ENCODE measurements around the gene CCDC169.
"Not testable (repeated sequence)": the region's sequence is repeated elsewhere in the genome, so short reads cannot be mapped to it uniquely, and the experiment has no call there.

CCDC169 gene

DNA sequence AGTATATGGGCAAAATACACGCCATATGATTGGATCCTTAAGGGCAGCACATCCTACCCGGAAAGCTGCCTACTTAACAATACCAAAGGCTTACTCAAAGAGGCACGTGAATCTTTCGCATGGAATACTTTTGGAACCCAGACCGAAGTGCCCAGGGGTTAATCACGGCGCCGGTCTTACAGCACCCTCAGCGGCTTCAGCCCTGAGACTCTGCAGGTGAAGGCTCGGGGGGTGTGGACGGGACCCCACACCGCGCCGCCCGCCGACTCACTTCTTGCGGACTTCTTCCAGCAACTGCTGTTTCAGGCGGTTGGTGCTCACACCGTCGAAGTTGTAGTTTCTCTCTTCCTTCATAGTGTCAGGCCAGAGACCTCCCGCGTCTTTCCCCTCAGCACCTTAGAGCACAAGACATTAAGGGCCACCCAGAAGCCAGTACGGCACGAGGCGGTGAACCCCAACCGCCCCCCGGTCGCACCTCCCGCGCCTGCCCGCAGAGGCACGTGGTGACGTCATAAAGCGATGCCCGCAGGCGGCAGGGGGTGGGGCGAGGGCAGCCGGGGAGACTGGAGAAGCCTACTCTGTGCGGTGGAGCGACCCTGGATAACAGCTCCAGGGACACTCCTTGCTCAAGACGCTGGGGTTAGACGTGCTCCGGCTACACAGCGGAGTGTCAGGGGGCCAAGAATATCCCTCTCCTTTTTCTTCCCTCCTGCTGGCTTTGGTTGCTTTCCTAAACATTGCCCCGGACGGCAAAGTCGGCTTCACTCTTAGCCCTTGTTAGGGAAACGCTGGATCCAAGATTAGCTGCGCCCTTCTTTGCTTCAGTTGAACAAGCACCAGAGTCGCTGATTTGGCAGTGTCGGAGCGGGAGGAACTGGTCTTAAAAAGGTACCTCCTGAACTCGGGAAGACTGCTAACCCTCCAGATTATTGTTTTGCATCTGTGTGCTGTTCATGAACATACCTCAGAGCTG lies at the start of gene CCDC169:
TSS of gene CCDC169 (minus strand) at position 449 of the 973 bp plus-strand sequence. CDS start at position 354, 95 bp downstream.
- no peak for DNase-seq (ENCODE audit: low read depth)

DNA sequence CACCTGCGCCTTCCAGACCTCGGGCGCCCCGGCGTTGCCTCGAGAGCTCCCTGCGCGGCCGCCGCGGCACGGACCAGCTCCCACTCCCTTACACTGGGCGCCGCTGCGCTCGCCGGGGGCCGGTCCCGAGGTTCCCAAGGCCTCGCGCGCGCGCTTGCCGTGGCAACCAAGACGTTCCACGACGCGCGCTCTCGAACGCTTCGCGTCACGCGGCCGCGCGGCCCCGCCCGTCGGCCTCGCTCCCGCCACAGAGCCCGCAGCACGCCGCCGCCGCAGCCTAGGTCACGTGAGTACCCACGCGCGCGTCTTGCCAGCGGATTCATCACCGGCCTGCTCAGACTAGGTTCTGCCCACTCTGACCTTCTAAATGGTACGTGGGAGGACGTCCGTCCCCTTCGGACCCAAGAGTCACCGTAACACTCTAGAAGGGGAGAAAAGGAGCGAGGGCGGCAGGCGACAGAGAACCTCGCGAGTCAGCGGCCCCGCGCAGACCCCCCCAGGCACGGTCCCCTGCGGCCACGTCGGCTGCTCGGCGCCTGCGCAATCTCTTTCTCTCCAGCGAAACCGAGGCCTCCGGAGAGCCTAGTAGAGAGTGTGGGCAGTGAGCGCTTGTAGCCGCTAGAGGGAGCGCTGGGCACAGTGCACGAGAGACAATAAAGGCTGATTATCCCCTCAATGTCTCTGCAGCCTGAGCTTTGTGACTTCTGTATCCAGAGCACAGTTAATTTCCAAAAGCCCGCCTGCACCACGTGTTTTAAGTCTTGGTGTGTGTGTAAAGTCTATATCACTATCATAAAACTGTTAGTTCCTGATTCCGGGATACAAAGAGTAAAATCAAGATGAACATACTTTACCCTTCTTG lies 48.8 kb upstream of the CCDC169 start, which contains the start of gene SPART:
TSS of gene SPART (minus strand) at position 173 of the 862 bp plus-strand sequence. CDS start 10,564 bp downstream, outside the sequence.
- peak; percentile 62 for DNase-seq (ENCODE audit: low read depth)

DNA sequence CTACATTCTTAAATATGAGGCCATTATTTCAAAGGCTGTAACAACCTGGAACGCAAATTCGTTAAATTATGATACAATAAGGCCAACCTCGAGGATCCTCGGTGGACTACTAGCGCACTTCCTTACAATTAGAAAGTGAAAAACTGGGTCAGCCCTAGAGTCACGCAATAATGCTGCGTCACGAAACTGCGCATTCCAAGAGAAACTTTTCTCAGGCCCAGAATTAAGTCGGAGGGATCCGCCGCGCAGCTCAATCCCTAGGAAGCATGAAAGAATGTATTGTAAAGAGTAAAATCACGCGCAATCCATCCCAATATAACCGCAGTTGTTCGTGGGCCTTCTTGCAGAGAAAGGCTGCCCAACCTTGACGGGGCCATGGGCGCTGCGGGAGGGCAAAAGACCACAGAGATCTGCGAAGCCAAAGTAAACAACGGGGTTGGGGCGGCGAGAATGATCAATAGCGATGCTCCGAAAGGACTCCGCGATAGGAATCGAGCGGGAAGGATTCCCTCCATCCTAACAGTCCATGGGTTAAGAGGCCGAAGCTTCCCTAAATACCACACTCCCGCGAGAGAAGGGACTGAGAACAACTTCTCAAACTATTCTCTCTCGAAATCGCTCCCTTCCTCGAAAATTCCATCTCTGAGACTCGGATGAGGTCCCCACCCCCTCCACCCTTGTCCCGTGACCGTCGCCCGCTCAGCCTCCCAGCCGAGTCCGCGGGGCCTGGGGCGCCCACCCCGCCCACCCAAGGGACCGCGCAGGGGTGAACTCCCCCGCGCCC lies 48.0 kb upstream of the CCDC169 start:
- DNase-seq (ENCODE audit: low read depth), result peak; percentile 55

DNA sequence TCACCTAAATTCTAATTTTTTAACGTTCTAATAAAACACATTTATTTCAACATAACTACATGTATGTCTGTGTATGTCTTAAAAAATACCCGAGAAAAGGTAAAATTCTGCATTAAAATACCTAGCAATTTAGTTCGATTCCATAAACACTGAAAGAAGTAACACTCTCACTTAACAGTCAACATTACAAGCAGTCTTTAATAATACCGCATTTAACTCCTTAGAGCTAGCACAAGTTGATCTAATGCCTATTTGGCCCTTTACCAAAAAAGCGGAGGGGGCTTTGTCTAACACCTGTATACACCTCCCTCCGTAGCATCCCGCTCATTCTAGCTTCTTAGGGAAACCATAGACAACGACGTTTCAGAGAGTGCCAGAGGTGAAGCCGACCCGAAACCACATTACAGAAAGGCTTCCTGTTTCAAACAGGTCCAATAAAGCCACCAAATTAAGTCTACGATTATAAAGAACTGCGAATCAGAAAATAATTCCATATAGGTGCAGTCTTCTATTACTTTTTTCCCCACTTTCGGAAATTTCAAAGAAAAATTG lies 47.3 kb upstream of the CCDC169 start:
- DNase-seq (ENCODE audit: low read depth), result no peak

DNA sequence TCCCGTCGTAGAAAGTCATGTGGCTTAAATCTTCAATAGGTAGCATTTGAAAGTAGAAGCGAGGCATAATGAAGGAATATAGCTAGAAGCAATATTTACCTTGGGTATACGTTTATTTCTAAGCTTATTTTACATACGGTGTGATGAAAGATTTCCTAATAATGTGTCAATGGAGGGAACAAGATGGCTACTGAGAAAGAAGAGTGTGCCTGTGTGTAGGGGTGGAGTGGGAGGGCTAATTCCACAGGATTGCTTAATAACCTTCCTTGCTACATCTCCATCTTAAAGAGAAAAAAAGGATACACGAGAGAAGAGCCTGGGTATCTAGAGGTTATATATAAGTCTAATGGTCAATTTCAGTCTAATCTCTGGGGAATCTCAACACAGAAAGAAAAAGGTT lies 46.6 kb upstream of the CCDC169 start:
- DNase-seq (ENCODE audit: low read depth), result no peak

DNA sequence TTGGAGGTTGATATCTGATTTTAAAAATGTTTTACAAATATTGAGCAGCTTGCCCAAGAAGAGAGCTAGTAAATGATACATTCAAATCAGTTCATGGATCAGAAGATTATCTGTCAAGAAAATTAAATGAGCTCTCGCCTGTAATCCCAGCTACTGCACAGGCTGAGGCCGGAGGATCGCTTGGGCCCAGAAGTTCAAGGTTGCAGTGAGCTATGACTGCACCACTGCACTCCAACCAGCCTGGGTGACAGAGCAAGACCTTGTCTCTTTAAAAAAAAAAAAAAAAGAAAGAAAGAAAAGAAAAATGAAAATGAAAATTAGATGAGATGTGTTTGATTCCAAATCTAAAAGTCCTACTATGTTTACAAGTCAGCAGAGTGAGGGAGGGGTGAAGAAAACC lies 46.2 kb upstream of the CCDC169 start:
- DNase-seq (ENCODE audit: low read depth), result no peak

DNA sequence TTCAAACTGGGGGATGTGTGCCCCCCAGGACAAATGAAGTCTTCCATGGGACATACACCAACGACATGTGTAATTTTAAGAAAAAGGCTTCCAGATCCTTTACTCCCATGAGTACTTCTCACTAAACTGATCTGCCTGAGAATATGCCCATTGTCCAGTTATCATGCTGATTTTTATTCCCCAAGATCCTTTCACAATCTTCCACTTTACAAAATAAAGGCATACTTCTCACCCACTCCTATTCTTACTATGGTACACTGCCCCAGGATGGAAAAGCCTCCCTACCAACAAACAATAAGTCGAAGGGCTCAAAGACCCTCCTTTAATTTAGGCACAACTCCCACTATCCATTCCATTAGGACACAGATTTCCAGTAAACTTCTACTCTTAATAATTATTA lies 45.1 kb upstream of the CCDC169 start:
- DNase-seq (ENCODE audit: low read depth), result no peak

DNA sequence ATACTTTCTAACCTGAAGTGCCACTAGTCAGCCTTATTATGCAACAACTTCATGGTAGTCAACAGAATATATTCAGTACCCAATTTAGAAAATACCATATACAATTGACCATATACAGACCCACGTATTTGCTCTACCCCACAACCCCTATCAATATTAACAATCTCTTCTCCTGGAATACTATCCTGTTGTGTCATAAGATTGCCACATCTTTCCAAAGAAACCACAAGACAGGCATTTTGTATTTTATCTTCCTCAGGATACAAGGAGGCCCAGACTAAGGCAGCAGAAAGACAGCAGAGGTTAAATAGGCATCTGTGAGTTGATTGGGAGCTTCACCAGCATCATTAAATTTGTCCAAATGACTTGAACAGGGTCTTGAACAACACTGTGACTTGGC lies 44.1 kb upstream of the CCDC169 start:
- DNase-seq (ENCODE audit: low read depth), result no peak

DNA sequence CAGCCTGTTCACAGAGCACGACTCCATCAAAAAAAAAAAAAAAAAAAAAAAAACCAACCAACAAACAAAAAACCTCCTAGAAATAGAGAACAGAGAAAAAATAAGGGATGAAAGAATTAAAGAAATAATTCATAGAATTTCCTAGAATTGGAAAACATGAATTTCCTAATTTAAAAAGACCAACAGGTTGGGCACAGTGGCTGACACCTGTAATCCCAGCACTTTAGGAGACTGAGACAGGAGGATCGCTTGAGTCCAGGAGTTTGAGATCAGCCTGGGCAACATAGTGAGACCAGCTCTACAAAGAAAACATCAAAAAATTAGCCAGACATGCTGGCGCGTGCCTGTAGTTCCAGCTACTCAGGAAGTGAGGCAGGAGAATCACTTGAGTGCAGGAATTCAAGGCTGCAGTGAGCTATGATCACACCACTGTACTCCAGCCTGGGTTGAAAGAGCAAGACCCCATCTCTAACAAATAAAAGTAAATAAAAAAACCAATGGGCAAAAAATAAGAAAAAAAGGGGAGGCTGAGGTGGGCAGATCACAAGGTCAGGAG lies 42.1 kb upstream of the CCDC169 start:
- no peak for DNase-seq (ENCODE audit: low read depth)

DNA sequence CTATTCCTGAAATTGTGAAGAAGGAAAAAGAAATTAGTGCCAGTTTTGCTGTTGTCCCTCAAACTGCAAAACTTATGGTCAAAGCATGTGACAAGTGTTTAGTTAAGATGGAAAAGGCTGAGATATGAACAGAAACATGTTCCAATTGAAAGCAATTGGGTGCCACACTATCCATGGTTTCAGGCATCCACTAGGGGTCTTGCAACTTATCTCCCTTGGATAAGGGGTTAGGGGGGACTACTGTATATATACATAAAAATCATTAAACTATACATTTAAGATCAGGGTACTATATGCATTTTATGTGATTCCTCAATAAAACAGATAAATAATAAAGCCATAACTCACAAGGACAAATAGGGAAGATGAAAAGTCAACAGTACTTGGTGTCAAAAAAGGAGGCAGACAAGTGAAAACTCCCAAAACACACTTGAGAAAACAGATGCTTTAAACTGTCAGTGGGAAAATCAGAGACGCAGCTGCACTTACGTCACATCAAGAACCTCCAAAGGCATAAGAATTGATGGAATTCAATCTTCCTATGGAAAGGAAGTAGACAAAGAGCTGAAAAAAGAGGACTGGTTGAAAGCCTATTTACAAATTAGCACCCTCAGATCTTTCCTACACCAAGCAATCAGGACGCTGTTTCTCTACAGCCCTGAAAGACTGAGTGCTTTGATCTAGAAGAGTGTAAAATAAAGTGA lies 40.5 kb upstream of the CCDC169 start:
- DNase-seq (ENCODE audit: low read depth), result no peak

DNA sequence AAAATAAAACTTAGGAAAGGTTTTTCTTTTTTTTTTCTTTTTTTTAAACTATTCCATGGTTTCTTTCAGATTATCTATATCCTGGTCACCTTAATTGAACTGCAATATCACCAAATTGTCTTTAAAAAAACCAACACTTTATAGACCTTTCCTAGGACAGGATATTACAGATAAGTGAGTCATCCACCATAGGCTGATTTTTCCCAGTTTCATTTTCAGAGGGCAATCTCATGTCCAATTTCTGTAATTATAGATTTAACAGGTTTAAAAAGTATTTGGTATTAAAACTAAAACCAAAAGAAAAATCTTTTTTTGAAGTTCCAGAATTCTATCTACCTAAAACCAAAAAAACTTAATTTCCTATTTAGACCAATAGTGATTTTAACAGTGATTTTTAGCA lies 35.4 kb upstream of the CCDC169 start:
- DNase-seq (ENCODE audit: low read depth), result no peak

DNA sequence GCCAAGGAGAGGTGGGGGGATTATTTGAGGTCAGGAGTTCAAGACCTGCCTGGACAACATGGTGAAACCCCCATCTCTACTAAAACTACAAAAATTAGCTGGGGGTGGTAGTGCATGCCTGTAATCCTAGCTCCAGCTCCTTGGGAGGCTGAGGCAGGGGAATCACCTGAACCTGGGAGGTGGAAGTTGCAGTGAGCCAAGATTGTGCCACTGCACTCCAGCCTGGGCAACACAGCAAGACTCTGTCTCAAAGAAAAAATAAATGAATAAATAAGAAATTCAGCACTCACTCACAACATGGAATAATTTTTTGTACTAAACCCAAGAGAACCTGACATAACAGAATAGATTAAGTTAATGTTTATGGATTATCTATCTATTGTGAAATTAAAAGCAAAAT lies 34.6 kb upstream of the CCDC169 start:
- not testable (repeated sequence) for DNase-seq (ENCODE audit: low read depth)

DNA sequence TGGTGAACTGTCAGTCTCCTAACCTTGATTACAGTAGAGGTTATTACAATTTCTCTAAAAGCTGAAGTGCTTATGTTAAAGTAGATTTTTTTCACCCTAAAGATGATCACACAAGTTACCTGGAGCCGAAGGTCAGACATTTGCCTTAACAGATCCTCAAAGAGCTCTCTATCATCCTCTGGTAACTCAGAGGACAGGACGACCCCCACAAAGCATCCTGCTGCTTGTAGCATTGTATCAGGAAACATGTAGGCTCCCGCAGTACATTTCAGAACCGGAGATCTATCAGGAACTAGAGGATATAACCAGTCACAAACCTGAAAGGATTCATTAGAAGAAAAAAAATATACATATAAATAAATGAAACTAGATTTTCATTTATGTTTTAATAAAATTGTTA lies 33.7 kb upstream of the CCDC169 start:
- no peak for DNase-seq (ENCODE audit: low read depth)

DNA sequence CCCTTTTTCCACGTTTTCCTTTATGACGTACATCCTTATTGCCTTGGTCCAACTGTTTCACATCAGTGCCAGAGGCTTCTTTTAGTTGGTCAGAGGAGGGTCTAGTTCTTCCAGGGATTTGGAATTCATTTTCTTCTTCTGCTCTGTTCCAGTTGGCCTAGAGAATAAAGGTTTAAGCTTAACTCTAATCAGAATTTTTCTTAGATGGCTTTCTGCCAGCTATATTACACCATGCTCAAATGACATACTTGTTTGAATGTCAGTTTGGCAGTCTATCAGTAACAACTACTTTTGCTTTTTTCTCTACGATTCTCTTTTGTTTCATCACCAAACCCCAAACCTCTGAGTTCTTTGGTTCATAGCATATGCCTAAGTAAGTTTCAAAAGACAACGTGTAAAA lies 31.7 kb upstream of the CCDC169 start:
- DNase-seq (ENCODE audit: low read depth), result no peak

DNA sequence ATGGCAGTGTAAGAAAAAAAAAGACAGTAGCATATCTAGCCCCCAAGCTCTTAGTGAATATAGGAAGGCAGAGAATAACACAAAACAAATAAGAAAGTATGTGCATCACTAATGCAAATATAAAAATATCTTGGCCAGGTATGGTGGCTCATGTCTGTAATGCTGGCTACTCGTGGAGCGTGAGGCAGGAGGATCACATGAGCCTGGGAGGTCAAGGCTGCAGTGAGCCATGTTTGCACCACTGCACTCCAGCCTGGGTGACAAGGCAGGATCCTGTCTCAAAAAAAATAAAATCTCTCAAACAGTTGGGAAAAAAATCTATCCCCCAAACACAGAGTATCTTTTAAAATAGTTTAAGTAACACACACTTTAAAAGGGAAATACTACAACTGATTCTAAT lies 31.2 kb upstream of the CCDC169 start:
- no peak for DNase-seq (ENCODE audit: low read depth)

DNA sequence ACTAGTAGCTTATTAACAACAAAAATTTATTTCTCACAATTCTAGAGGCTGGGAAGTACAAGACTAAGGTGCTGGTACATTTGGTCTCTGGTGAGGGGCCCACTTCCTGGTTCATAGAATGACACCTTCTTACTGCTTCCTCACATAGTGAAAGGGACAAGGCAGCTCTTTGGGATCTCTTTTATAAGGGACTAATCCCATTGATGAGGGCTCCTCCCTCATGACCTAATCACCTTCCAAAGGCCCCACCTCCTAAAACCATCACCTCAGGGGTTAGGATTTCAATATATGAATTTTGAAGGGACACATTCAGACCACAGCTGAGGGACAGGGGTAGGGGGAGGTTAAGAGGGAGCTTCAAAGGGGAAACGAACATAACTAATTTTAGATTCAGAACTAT lies 28.3 kb upstream of the CCDC169 start:
- no peak for DNase-seq (ENCODE audit: low read depth)

DNA sequence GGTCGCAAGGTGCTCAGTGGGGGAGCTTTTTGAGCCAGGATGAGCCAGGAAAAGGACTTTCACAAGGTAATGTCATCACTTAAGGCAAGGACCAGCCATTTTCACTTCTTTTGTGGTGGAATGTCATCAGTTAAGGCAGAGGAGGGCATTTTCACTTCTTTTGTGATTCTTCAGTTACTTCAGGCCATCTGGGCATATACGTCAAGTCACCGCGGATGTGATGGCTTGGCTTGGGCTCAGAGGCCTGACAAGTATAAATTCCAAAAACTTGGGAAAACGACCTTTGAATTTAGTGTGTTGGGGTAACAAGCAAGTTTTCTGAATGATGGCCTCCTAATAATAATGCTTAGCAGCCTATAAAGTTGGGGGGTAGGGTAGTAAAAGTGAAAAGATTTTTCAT lies 27.3 kb upstream of the CCDC169 start:
- not testable (repeated sequence) for DNase-seq (ENCODE audit: low read depth)

DNA sequence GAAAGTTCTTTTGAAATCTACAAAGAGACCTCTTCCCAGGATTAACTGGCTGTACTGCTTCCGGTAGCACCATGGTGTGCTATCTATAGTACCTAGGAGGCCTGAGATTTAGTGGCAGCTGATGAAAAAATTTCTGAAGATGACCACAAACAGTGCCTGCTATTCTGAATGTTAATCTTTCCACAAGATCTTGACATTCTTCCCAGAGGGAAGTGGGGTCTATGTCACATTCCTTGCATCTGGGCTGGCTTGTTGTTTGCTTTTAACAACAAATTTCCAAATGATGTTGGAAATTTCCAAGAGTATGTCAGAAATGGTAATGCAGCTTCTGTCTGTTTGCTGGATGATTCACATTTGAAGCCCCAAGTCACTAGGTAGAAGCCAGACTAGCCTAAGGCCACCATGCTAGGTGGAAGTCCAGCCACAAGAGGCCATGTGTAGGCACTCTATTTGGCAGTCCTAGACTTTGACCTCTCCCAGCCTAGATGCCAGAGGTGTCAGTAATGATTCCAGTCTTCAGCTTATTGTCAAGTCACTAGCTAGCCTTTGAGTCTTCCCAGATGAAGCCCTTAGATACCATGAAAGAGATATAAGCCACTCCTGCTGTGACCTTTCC lies 26.4 kb upstream of the CCDC169 start:
- no peak for DNase-seq (ENCODE audit: low read depth)

DNA sequence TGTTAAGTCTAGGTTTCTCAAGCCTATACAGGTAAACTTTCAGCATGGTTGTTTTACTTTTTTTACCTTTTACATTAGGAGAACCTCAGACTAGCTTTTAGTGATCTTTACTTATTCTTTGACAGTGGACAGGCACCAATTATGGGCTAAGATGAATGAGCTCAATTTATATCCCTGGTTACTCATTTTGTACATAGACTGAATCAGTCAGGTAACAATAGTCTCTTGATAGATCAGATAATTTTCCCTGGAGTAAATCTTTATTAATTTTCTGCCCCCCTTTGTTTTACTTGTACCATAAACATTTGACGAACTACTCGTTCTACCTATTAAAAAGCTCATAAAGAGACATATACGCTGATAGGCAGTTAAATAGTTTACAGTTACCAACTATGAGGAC lies 25.8 kb upstream of the CCDC169 start:
- no peak for DNase-seq (ENCODE audit: low read depth)

DNA sequence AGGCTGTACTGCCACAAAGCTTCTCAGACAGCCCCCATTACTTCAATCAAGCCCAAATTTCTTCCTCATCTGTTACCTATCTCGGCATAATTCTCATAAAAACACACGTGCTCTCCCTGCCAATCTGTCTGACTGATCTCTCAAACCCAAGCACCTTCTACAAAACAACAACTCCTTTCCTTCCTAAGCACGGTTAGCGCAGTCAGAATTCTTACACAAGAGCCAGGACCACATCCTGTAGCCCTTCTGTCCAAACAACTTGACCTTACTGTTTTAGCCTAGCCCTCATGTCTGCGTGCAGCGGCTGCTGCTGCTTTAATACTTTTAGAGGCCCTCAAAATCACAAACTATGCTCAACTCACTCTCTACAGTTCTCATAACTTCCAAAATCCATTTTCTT lies 22.2 kb upstream of the CCDC169 start:
- DNase-seq (ENCODE audit: low read depth), result not testable (repeated sequence)
